HCT116 (cell line): Measurements from ENCODE around the gene SPRYD4.

Source experiments
- RAD21 ChIP-seq: IDR thresholded peaks from 2 replicates; pipeline ENCODE4 v1.6.1; 2012; ENCODE audit warnings: low read depth, mild to moderate bottlenecking
- TCF7L2 ChIP-seq: IDR thresholded peaks from 2 replicates; pipeline ENCODE4 v1.7.0; 2011; ENCODE audit warnings: borderline replicate concordance, inconsistent platforms; ENCODE audit not compliant: insufficient read depth, insufficient read length; ENCODE audit errors: extremely low read depth
- ZFX ChIP-seq: fragments of 450-650 bp; IDR thresholded peaks from 2 replicates; pipeline ENCODE4 v1.6.1; 2017
- TF ChIP-seq, protein P1 (sequence below), 3 experiments: fragments of 200-600 bp in 1 of 3; sonication (generic) in 1 of 3; IDR thresholded peaks in 2 of 3; conservative IDR thresholded peaks in 1 of 3; 2 replicates each; pipeline ENCODE4 v1.5.1; 2012 to 2017; ENCODE audit warnings: low read depth in 2 of 3, low read length in 2 of 3, antibody characterized with exemption in 1 of 3, borderline replicate concordance in 1 of 3, control low read depth in 1 of 3, mild to moderate bottlenecking in 1 of 3, mixed read lengths in 1 of 3, mixed run types in 1 of 3, moderate library complexity in 1 of 3; ENCODE audit not compliant: insufficient read depth in 1 of 3

DNA sequence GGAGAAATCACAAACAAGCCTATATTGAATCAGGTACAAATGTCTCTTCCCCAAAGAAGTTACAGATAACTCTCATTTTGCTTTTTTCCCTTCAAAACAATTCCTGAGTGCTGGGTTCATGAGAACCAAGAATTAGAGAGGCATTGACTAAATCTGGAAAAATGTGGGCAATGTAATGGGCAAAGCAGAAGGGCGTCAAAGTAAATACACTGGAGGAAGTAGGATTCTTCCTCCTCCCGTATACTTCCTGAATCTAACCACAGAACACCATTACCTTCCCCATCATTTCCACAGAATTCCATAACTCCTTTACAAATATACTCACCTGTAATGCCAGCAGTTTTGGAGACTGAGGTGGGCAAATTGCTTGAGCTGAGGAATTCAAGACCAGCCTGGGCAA, 50.2 kb downstream of the SPRYD4 start:
- TF ChIP-seq TCF7L2, result no peak
- no peak for TF ChIP-seq ZFX
- TF ChIP-seq, protein P1, sequence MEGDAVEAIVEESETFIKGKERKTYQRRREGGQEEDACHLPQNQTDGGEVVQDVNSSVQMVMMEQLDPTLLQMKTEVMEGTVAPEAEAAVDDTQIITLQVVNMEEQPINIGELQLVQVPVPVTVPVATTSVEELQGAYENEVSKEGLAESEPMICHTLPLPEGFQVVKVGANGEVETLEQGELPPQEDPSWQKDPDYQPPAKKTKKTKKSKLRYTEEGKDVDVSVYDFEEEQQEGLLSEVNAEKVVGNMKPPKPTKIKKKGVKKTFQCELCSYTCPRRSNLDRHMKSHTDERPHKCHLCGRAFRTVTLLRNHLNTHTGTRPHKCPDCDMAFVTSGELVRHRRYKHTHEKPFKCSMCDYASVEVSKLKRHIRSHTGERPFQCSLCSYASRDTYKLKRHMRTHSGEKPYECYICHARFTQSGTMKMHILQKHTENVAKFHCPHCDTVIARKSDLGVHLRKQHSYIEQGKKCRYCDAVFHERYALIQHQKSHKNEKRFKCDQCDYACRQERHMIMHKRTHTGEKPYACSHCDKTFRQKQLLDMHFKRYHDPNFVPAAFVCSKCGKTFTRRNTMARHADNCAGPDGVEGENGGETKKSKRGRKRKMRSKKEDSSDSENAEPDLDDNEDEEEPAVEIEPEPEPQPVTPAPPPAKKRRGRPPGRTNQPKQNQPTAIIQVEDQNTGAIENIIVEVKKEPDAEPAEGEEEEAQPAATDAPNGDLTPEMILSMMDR (IDR thresholded peaks at IDR 0.05 in 2 of 3, conservative IDR thresholded peaks at IDR 0.05 in 1 of 3; ENCODE audit: borderline replicate concordance in 1 of 3, insufficient read depth in 1 of 3, low read depth in 2 of 3, low read length in 2 of 3), result no peak
- TF ChIP-seq RAD21, result no peak
